Left forelimb (tissue), 1 donor: ENCODE measurements around the gene PRELID3B.
"Not testable (repeated sequence)": the region's sequence is repeated elsewhere in the genome, so short reads cannot be mapped to it uniquely, and the experiment has no call there.

Source experiments
- DNase-seq: peaks from one replicate; pipeline ENCODE4 v3.0.0-alpha.2; 2018; ENCODE audit warnings: low spot score

PRELID3B gene

DNA sequence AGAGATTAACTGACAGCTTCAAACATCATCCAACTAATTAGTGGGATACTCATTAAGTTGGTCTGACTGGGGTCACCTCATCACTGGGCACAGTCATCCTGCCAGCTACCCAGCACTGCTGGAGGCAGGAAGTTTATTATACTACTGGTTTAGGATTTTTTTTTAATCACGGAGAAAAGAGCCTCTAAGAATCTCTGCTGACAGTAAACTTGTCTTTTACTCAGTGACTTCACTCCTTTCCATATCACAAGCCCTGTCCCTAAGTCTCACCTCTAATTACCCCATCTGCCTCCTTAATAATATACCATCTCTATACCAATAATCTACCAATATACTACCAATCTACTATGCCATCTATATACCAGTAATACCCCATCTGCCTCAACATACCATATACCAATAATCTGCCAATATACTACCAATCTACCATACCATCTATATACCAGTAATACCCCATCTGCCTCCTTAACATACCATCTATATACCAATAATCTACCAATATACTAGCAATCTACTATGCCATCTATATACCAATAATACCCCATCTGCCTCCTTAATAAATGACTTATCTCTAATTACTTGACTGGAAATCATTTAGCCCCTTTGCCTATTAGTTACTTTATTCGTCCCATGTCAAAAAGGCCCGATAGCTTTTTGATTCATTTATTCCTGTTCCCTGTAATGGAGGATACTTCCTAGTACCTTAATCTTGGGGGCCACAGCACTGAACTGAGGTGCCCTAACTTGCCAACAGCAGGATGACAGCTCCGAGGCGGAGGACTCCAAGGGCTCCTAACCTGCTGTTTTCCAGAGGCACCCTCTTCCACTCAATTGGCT, 15.5 kb downstream of the PRELID3B start:
- DNase-seq = no peak

DNA sequence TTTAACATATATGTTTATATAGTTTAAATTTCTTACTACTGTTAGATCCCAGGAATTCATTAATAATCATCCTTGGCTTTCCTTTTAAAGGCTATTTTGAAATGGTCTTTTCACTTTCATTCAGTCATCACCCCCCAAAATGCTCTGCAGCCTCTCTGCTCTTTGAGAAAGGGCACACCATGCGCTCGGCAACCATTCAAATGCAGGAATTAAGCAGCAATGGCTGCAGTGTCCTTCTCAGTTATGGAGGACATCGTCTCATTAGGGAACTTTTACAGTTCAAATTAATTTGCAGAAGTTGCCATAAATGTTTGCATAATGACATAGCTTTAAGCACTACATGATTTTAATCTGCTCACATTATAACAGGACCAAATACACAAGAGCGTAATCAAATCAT, 17.1 kb downstream of the PRELID3B start:
- DNase-seq = no peak

GRCh38 chr20:59025086-59025485, 17.5 kb downstream of the PRELID3B start:
- no peak for DNase-seq

DNA sequence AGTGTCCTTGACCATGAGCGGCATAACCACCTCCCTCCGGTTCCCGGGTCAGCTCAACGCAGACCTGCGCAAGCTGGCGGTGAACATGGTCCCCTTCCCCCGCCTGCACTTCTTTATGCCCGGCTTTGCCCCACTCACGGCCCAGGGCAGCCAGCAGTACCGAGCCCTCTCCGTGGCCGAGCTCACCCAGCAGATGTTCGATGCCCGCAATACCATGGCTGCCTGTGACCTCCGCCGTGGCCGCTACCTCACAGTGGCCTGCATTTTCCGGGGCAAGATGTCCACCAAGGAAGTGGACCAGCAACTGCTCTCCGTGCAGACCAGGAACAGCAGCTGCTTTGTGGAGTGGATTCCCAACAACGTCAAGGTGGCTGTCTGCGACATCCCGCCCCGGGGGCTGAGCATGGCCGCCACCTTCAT, 18.5 kb downstream of the PRELID3B start:
- DNase-seq = no peak

GRCh38 chr20:59023616-59024015, 19.0 kb downstream of the PRELID3B start:
- DNase-seq = no peak

DNA sequence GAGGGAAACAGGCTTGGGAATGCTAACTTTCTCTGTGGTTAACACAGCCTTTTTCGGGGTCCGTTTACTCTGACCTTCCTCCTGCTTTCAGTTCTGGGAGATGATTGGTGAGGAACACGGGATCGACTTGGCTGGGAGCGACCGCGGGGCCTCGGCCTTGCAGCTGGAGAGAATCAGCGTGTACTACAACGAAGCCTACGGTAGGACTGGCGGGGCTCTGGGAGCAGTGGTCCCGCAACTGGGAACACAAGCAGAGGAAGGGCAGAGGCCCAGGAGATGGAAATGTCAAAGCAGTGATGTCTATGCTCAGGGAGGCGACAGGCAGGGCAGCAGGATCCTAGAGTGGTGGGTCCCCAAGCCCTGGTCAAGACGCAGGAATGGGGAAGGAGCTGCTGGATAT, 19.8 kb downstream of the PRELID3B start:
- no peak for DNase-seq

DNA sequence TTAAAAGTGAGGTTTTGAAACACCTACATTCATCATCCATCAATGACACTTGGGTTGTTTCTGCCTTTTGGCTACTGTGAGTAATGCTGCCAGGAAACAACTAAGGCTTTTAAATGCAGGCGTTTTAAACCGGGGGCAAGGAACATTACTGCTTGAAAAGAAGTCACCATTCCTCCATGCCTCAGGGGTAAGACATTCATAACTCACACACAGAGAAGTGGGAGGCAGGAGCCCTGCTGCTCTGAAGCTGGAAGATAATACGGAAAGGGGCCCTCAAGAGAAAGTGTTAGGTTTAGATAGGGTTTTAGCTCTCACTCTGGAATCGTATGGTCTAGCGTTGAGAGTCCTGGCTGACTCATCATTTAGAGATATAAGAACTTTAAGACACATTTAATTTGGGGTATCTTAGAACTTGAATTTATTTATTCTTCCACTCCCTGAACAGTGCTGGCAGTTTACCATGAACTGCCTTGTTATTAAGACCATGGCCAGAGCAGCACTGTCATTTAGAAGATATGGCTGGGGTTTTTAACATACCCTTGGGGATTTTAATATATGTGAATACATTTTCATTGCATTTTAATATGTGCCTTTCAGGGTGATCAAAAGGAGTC, 21.5 kb downstream of the PRELID3B start:
- DNase-seq = no peak

DNA sequence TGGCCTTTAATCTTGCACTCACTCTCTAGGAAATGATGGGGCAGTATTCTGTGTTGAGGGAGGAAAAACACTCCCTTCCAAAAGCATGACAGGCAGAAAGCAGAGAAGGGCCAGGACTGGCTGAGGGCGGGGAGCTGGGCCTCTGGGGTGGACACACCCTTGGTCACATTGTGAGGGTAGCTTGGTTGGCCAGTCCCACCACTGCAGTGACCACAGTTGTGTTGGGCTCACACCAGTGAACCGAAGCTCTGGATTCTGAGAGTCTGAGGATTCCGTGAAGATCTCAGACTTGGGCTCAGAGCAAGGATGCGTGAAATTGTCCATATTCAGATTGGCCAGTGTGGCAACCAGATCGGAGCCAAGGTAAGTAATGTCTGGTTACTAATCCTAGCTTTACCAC, 23.4 kb downstream of the PRELID3B start, which contains the start of gene TUBB1:
Gene TUBB1, plus strand, starts transcription at position 213 of the 400 bp plus-strand sequence. Its CDS starts 94 bp downstream, at position 307.
- no peak for DNase-seq

DNA sequence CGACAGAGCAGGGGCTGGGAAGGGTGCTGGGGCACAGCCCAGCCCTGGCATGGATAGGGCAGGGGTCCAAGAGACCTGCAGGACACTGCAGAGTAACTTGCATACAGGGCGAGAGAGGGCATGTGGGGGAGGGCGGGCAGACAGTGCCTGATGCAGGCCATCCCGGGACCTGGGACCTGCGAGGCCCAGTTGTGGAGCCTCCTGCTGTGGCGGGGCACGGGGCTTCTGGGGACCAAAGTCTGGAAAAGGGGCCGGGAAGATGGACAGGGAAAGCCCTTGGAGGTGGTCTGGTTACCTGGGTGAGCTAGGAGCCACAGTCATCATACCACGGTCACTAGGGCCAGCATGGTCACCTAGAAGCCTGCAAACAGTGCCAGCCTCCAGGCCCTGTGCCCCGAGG, 23.8 kb downstream of the PRELID3B start:
- no peak for DNase-seq

- DNase-seq = no peak
Observed at GRCh38 chr20:59017493-59018231, 24.9 kb downstream of the PRELID3B start.

DNA sequence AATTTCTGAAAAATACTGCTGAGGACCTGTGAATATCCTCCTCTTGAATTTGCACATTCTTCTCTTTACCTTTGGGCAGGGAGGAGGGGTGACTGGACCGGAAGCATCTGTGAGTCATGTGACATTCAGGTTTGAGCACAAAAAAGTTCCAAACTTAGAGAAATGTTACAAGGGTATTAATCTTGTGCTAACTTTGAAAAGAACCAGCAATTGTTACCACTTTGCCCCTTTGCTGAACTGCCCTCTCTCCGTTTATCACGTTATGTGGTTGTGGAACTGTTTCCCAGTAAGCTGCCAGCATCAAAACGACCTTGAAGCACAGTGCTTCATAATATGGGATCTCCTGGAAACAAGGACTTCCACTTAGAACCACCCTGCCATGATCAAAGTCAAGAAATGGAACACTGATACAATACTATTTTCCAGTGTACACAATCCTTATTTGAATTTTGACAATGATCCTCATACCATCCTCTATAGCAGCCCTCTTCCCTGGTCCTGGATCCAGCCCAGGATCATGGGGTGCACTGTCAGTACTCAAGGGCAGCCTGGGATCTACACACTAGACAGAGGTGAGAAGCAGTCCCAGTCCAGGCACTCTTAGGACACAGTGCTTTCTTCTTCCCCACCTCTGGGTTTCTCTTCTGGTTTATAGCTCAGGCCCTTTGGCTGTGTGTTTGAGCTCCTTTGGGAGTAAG, 25.6 kb downstream of the PRELID3B start:
- DNase-seq = no peak

DNA sequence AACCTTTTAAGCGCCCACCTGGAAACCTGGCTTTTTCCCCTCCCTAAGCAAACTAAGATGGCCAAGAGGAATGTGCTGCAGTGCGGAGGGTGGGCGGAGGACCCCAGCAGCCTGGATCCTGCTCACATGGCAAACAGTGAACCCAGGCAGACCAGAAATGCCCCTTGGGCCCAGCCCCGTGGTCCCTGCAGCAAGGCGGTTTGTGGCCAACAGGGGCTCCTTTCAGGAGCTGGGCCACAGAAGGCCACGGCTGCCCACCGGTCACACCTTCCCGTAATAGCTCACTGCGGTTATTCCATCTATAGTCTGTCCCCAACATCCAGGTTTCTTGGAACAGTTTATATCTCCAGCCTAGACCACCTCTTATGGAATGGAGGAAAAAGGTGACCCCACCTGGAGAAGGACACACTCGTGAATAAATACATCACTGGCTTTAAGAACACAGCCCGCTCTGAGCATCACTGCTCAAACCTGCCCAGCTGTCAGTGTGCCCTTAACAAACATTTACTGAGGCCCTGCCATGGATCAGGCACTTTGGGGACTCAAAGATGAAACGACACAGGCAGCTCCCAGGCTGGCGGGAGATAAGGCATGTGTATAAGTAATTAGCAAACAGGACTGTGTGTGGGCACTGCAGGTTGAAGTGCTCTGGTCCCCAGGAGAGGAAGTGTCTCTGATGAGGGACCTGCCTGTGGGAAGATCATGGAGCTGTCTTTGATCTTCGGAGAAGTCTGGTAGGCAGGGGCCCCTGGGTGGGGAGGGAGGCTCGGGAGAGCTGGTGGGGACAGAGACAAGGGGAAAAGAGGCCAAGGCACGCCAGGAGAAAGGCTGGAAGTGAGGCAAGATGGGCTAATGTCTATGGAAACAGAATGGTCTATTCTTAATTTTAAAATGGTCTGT, 26.5 kb downstream of the PRELID3B start:
- no peak for DNase-seq

DNA sequence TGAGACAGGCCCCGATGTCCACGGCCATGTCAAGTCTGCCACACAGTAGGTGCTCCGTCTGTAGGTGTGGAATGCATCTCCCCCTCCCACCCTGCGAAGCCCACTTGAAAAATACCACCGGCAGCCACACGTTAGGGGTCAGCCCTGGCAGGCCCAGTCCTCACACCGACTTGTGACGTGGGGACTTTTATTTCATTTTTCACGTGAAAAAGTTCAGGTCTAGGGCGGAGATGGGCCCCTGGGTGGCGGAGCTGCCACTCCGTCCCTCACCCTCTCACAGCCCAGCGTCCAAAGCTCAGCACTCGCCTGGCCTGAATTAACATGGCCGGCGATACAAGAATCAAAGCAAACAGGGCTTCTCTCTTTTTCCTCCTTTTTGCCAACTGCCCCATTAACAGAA, 27.2 kb downstream of the PRELID3B start:
- no peak for DNase-seq

DNA sequence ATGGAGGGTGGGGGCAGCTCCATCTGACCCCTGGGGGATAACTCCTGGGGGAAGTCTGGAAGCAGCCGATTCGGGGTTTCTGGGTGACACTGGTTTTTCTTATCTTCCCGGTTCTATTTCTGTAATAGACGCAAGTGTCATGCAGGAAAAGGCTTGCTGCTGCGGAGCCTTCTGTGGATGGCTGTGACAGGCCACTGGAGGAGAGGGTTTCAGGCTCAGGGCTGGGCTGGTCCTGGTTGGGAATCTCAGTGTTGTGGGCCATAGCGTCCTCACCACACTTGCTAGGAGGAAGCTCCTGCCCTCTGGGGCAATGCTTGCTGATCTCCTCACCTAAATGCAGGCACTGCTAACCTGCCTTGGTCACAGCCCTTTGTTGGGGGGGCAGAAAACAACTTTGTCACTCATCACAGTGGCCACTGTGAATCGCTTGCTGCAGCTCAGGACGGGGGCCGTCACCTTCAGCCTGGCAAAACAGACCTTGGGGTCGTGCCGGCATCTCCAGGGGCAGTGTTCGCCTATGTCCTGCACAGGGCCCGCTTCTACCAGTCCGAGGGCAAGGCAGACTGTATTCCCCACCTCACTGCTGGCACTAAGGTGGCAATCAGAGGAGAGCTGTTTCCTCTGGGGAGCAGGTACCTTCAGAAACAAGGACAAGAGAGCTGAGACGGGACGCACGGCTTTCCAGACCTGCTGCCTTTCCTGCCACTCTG, 27.8 kb downstream of the PRELID3B start:
- no peak for DNase-seq

GRCh38 chr20:59013959-59014608, 28.5 kb downstream of the PRELID3B start:
- no peak for DNase-seq

DNA sequence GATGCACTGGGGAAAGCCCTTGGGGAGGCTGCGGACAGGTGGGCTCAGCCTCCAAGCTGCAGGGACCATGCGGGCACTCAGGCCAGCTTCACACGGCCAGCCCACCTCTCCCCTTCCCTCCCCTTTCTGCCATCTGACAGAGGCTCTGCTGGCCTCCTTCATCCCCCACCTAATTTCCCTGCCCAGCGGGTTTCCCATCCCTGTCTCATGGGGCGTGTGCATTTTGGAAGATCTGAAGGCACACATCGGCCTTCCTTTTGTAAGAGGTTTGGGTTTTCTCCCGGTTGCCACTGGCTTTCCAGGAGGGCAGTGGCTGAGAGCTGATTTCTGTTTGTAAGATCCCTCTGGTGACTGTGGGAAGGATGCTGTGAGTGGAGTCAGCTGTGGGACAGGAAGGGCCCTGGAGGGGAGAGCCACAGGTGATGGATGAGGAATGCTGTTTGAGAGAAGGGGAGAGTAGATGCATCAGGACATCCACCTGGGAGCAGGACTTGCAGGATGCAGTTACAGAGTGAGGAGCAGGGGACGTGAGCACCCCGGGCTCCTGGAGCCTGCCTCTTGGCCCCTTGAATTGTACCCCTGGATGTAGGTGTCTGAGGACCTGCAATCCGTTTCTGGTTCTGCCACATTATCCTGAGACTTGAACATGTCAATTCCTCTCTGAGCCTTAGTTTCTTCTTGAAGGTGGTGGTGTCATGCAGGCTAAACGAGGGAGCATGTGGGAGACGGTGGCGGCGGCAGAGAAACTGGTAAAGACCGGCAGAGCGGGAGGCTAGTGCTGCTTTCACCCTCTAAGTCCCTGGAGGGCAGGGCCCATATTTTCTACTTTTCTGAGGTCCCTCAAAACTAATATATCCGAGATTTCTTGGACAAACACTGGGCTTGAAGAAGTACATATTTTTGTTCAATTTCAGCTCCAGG, 29.3 kb downstream of the PRELID3B start:
- DNase-seq = no peak

DNA sequence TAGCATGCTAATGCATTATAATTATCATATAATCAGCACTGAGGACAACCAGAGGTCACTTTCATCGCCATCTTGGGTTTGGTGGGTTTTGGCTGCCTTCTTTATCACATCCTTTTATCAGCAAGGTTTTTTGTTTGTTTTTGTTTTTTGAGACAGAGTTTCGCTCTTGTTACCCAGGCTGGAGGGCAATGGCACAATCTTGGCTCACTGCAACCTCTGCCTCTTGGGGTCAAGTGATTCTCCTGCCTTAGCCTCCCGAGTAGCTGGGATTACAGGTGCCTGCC, 30.8 kb downstream of the PRELID3B start:
- DNase-seq = not testable (repeated sequence)

- DNase-seq = no peak
Observed at GRCh38 chr20:59010995-59011873, 31.4 kb downstream of the PRELID3B start.
